AG04449 (cell line): ENCODE measurements around the gene SDHA.

ENCODE experiments used
- CTCF ChIA-PET: fragments of 350-600 bp; formaldehyde crosslinking; extraction: SDS; loops from one replicate; lab custom pipeline; 2021; ENCODE audit warnings: antibody characterized with exemption; lab: Yijun Ruan, JAX
- POLR2A ChIA-PET: fragments of 400-600, 350-600 bp; formaldehyde crosslinking; extraction: SDS; loops from one replicate; lab custom pipeline; 2020; ENCODE audit warnings: antibody characterized with exemption, inconsistent platforms; lab: Yijun Ruan, JAX
- DNase-seq: peaks from one replicate; pipeline ENCODE4 v3.0.0-alpha.2; 2010; ENCODE audit warnings: low read depth, low spot score
- H3K4me3 ChIP-seq: 2 replicates; pipeline ENCODE4 v1.5.1; 2011; ENCODE audit warnings: low read depth, mild to moderate bottlenecking, control low read depth, low read length
- CTCF ChIP-seq: IDR thresholded peaks from one replicate; pipeline ENCODE4 v1.5.1; 2011; ENCODE audit warnings: mild to moderate bottlenecking, moderate library complexity, low read length, control low read depth, inconsistent platforms; ENCODE audit not compliant: insufficient read depth; ENCODE audit errors: missing control alignments

SDHA gene

GRCh38 chr5:178110-178509 lies 40.0 kb upstream of the SDHA start:
- no peak overlapping the region for H3K4me3 ChIP-seq
- DNase-seq: no peak
- ChIA-PET POLR2A (no interaction called here), CTCF (interaction anchor here (1.2 to 3.1 kb wide), 2 partner anchors 8 to 10 kb away, joined by 4 to 25 read pairs; no protein-coding TSS in a partner anchor)
- no peak for TF ChIP-seq CTCF

GRCh38 chr5:179401-179800 lies 38.7 kb upstream of the SDHA start:
- no peak for TF ChIP-seq CTCF
- ChIA-PET POLR2A (interaction anchor here (0.7 kb wide), 1 partner anchor 10 kb away, joined by 3 read pairs; no protein-coding TSS in a partner anchor), CTCF (interaction anchor here (1.2 to 3.1 kb wide), 3 partner anchors 9 to 10 kb away, joined by 4 to 25 read pairs (median 5); no protein-coding TSS in a partner anchor)

GRCh38 chr5:180286-180918 lies 37.7 kb upstream of the SDHA start:
- H3K4me3 ChIP-seq: no peak overlapping the region
- CTCF ChIA-PET: interaction anchor here (1.4 to 3.1 kb wide), 2 partner anchors 8 to 11 kb away, joined by 5 to 25 read pairs; no protein-coding TSS in a partner anchor
- TF ChIP-seq CTCF: no peak
- POLR2A ChIA-PET: no interaction called here
- no peak for DNase-seq

More at GRCh38 chr5:179401-179800, 38.7 kb upstream of the SDHA start:
- no peak for DNase-seq
- no peak overlapping the region for H3K4me3 ChIP-seq

- no peak for TF ChIP-seq CTCF
- no peak overlapping the region for H3K4me3 ChIP-seq
- no peak for DNase-seq
- POLR2A ChIA-PET: no interaction called here
- CTCF ChIA-PET: no interaction called here
Measured at GRCh38 chr5:181160-181559, 37.0 kb upstream of the SDHA start.

GRCh38 chr5:181566-181965 lies 36.6 kb upstream of the SDHA start:
- H3K4me3 ChIP-seq: no peak overlapping the region
- TF ChIP-seq CTCF: no peak
- ChIA-PET POLR2A (no interaction called here), CTCF (no interaction called here)
- DNase-seq: no peak

- no peak overlapping the region for H3K4me3 ChIP-seq
- no peak for TF ChIP-seq CTCF
- POLR2A ChIA-PET: no interaction called here
- CTCF ChIA-PET: no interaction called here
- no peak for DNase-seq
Measured at GRCh38 chr5:182126-182525, 36.0 kb upstream of the SDHA start.
